ENCODE data around the gene SELENON. TPM values are rescaled to one million over a fixed set of nuclear protein-coding genes. Genes with fewer than 3 reads are reported as not detected.

SELENON gene
- total and polyA plus RNA-seq, 3 donors from 2014 or later = 17.2 to 30.7 (median 29.8) TPM

- intact Hi-C loops (cut with DNase I; ENCODE audit: low total_unique reads) = no loop called here
- WGBS, 2 donors = 86 to 96% methylated on average over 2 of the region's 2 CpGs
- Histone ChIP-seq H3K27me3 (no peaks in the 10 kb centered on the region), H3K36me3 (ENCODE audit: low read depth, missing control alignments) (no peaks in the 10 kb centered on the region), H3K4me1 (peaks cover 30% of the 10 kb centered on the region), H3K4me3 (no peak overlapping the region), H3K27ac (no peak overlapping the region), H3K9me3 (no peaks in the 10 kb centered on the region)
- DNase-seq = no peak
- TF ChIP-seq CTCF (IDR thresholded peaks at IDR 0.05) (no peak), POLR2A (IDR thresholded peaks at IDR 0.05) (no peak)
Observed at GRCh38 chr1:25768999-25769398, 31.0 kb upstream of the SELENON start.

DNA sequence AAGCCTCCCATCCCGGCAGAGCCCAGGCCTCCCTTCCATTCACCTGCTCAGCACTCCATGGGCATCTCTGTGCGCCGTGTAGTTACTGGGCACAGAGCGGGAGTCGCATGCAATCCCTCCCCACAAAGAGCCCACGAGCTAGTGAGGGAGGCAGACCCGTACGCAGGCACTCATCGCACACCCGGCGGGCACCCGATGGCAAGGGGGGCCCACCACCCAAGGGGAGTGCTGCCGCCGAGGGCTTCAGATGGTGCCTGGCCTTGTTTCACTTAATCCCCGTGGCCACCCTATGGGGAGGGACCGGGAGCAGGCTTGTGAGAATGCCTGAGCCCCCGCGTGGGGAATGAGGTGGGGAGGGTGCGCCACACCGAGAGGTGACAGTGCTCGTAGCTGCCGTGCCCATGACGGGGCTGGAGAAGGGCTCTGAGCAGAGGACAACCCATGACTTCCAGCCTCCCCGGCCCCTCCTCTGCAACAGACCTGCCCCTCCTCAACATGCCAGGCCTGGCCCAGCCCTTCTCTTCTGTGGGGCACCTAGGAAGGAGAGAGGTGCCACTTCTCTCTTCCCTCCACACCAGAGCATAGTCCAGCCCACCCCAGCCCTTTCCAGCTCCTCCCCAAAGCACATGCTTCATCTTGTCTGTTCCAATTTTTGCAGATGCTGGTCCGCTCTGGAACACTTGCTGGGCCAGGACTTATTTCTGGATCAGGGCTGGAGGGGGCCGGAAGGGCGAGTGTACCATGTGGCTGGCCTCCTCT is 30.2 kb upstream of the SELENON start:
- no peak for DNase-seq
- Histone ChIP-seq H3K36me3 (ENCODE audit: low read depth, missing control alignments) (no peaks in the 10 kb centered on the region), H3K27ac (no peak overlapping the region), H3K4me3 (no peak overlapping the region), H3K4me1 (peaks cover 30% of the 10 kb centered on the region), H3K27me3 (no peaks in the 10 kb centered on the region), H3K9me3 (no peaks in the 10 kb centered on the region)
- WGBS, 2 donors = 93 to 94% methylated on average over 13 to 25 of the region's 27 CpGs
- TF ChIP-seq POLR2A (IDR thresholded peaks at IDR 0.05) (no peak), CTCF (IDR thresholded peaks at IDR 0.05) (no peak)
- intact Hi-C loops (cut with DNase I; ENCODE audit: low total_unique reads) = no loop called here

GRCh38 chr1:25770541-25771220 is 29.3 kb upstream of the SELENON start:
- H3K27me3 ChIP-seq = no peaks in the 10 kb centered on the region
- WGBS, 2 donors = 72% methylated on average over 14 of the region's 14 CpGs
- no peak overlapping the region for H3K27ac ChIP-seq
- H3K9me3 ChIP-seq = no peaks in the 10 kb centered on the region
- TF ChIP-seq POLR2A (IDR thresholded peaks at IDR 0.05) (no peak), CTCF (IDR thresholded peaks at IDR 0.05) (no peak)
- intact Hi-C loops (cut with DNase I; ENCODE audit: low total_unique reads) = no loop called here
- no peak for DNase-seq
- no peak overlapping the region for H3K4me3 ChIP-seq
- peaks cover 24% of the 10 kb centered on the region for H3K4me1 ChIP-seq
- no peaks in the 10 kb centered on the region for H3K36me3 ChIP-seq (ENCODE audit: low read depth, missing control alignments)

DNA sequence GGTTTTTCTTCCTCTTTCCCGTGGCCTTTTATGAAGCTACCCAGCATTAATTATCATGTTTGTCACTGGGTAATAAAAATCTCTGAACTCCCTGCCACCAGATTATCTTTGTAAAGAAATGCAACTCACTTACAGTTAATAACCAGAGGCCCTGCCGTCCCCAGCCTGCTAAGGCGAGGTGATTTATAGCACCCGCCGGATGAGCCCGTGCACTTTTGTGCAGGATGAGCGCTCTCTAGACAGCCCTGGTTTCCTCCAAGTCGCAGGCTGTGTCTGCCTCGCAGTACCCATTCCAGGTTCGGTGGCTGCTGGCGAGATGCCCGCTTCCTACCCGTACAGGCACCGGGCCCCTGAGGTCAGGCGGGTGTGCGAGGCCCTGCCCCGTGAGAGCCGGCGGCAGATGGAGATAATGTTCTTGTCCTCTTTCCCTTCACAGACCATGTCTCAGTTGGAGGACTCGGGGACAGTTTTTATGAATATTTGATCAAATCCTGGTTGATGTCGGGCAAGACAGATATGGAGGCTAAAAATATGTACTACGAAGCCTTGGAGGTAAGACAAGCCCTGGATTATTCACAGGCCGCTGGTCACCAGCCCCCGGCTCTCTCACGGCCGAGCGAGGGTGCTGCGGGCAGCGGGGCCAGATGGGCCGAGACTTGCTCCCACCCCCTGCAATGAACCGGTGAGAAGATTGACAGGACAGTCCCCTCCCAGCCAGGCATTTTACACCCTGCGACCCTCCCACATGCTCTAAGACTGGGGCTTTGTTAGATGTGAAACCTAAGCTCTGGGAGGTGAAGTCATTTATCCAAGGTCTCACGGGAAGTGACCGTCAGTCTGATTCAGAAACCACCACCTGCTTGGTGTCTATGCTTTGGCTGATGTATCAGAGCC is 28.5 kb upstream of the SELENON start:
- Histone ChIP-seq H3K27me3 (no peaks in the 10 kb centered on the region), H3K4me3 (no peak overlapping the region), H3K27ac (no peak overlapping the region), H3K36me3 (ENCODE audit: low read depth, missing control alignments) (no peaks in the 10 kb centered on the region), H3K9me3 (no peaks in the 10 kb centered on the region), H3K4me1 (peaks cover 20% of the 10 kb centered on the region)
- intact Hi-C loops (cut with DNase I; ENCODE audit: low total_unique reads) = no loop called here
- whole genome bisulfite sequencing, 2 donors = 52 to 61% methylated on average over 28 to 34 of the region's 34 CpGs
- no peak for TF ChIP-seq CTCF (IDR thresholded peaks at IDR 0.05)
- TF ChIP-seq POLR2A (IDR thresholded peaks at IDR 0.05) = no peak
- DNase-seq = peak; percentile 28
